H4 (cell line): ENCODE data around the gene AGR3. TPM values are rescaled to one million over a fixed set of nuclear protein-coding genes. Genes with fewer than 3 reads are reported as not detected.

Experiments used
- DNase-seq: peaks from one replicate; pipeline ENCODE4 v3.0.0-alpha.2; 2015; ENCODE audit warnings: low spot score
- total RNA-seq: library from RNA; depleted of rRNA; stranded (reverse); fragments of >200 nt; shearing (Covaris generic); gene quantifications from 2 replicates; pipeline ENCODE4 v1.2.3, GENCODE V29; 2014; rRNA removed

AGR3 gene
- total RNA-seq, 1 experiment from 2014 or later, result not detected

DNA sequence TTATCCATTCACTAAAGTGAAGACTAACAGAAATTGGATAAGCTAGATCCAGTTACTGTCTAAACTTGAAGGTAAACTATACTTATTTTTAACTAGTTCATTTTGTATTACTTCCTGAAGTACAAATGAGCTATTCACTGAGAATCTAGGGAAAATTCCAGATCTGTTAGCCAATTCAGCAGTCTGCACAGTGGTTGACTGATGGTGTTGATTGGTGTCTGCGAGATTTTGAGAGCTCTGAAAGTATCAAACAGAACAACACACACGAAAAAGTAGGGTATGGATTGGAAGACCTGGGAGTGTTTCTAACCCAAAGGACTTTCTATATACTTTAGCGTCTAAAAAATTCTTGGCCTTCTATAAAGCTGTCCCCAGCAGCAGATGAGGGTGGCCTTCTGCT is 43.4 kb downstream of the AGR3 start:
- no peak for DNase-seq

DNA sequence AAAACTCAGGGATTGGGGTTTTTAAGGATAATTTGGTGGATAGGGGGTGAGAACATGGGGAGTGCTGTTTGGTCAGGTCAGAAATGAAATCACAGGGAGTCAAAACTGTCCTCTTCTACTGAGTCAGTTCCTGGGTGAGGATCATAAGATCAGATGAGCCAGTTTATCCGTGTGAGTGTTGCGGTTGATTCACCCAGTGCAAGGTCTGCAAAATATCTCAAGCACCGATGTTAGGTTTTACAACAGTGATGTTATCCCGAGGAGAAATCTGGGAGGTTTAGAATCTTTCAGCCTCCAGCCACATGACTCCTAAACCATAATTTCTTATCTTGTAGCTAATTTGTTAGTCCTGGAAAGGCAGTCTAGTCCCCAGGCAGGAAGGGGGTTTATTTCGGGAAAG is 45.3 kb downstream of the AGR3 start:
- DNase-seq, result no peak

DNA sequence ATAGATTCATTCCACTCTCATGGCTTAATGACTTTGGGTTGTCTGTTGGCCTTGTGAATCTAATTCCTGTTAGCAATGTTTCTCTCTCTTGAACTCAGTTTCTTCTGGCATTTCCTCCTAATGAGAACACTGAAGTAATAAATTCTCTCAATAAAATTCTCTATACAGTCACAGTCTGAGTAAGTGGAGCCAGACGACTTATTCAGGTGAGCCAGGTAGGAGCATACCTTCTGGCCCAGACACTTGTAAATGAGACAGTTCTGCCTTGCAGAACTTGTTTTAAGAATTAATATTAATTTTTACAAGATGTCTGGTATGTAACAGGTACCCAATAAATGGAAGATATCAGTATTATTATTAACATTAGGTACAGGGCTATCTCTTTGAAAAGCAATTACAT is 48.4 kb downstream of the AGR3 start:
- no peak for DNase-seq

DNA sequence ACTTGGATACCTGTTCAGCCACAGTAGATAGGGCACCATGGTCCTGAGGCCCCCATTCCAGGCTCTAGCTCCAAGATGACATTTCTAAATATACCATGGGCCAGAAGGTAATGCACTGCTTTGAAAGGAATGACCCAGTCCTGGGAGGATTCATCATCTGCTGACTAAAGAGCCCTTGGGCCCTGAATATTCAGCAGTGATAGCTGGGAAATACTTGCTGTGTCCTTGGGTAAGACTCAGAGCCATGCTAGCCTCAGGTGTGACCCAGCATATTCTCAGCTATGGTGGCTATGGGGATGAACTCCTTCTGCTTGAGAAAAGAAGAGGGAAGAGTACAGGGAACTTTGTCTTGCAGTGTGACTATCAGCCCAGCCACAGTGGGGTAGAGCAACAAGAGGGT is 55.7 kb downstream of the AGR3 start:
- no peak for DNase-seq

DNA sequence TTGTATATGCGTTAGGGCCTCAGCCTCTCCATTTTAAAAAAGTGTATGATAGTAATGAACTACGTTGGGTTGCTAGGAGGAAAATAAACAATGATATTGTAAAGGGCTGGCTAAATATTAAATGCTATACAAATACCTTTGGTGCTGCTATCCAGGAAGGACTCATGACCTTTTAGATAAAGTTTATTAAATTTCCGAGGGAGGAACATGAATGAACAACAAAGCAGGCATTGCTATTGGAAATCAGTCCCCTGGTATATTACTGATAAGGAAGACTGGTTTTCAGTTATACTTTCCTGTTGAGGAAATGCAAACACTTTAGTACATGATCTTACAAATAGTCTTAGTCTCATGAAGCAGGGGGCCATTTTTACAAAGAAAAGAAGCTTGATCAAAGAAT is 59.8 kb downstream of the AGR3 start:
- no peak for DNase-seq

DNA sequence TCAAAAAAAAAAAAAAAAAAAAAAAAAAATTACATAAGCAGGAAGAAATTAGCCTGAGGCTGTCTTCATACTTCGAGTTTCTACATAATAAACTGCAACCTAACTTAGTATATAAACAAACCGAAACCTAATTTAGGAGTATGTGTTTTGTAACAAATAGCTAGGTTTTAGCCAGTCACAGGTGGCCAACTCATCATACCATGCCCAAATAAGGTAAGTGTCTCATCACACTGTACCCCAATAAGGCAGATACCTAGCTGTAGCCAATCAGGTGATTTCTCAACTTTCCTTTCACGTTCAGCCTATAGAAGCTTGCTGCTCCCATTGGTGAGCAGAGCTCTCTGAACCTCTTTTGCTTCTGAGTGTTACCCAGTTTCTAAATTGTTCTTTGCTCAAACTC is 63.1 kb downstream of the AGR3 start:
- peak; percentile 51 for DNase-seq

DNA sequence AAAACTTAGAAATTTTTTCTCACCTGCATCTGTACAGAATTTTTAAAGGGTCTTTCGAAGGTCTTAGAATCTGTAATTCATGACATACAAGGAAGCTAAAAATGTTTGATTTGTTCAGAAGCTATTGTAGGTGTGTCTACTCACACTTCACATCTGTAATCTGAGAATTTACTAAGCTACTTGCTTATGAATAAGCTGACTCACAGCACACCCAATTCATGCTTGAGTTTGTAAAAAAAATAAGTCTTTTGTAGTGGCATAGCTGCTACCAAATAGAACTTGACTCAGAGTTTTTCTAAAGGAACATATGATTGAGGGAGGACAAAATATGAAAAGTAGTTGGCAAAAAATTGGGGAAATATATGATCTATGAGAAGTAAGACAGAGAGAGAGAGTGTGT is 64.2 kb downstream of the AGR3 start:
- DNase-seq, result peak; percentile 76

DNA sequence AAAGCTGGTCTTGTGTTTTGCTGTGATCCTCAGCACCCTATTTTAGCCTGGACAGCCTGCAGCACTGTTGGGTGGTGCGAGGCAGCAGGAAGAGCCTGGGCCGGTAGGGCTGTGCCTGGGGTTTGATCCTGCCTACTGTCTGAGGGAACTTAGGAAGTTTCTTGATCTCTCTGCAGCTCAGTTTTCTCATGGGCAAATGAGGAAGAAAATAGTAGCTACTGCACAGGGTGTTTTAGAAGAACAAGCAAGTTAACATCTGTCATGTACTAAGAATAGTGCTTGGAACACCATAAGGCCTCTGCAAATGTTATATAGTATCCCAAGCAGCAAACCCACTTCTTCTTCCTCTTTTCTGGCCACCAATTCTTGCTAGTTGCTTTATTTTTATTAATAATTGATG is 65.0 kb downstream of the AGR3 start:
- no peak for DNase-seq

DNA sequence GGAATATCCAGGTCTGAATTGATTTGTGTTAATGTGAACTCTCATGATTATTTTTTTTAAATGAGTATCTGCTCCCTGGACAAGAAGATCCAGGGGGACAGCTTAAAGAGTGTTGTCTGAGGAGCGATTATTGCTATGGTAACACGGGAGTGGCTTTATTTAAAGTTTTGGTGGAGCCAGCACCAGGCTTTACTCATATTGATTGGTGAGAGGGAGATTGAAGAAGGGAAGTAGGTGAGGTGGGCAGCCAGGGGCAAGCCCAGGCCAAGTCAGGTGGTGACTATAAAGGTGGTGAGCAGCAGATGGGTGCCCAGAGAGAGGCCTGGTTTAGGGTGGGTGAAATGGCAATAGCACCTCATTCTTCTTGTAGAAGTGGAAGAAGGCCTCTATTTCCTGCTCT is 66.8 kb downstream of the AGR3 start:
- no peak for DNase-seq

DNA sequence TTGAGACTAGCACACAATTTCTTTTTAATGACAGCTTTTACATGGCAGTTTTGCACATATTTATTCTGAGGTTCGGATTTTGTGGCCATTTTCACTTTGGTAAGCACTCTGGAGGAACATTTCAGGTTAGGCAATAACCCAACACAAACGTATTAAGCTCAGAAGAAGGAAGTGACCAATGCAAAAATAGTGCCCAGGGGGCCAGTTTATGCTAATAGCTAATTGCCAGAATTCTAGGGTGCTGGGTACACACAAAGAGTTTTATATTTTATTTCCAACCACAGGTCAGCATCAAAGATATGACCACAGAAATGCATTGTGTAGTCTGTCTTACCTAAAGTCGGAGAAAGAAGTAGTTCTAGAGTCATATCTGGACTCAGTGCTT is 68.6 kb downstream of the AGR3 start:
- no peak for DNase-seq

DNA sequence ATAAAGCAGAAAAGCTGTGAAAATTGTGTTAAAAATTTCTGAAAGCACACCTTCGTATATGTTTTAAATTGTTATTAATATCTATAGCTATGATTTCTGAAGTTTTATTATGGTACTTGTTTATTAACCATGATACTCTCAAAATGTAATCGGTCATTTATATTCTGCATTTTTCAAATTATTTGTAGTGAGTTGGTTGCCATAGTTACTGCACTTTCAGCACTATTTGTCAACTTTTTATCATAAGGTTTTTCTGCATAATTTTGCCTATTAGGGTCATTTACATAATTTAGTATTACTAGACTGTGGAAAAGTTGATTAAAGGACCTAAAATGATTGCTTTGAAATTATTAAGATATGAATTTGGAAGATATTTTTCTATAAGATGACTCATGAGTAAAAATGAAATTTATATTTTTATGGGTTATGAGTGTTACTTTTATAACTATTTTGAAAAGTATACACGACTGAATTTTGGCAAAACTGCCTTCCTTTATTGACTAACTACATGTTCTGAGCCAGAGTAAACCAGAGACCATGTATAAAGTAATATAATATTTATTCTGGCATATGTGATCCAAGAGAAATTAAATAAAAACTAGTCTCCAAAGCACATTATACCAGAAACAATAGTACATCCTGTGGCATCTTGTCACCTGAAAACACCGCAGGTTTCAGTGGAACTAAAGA is 69.1 kb downstream of the AGR3 start:
- no peak for DNase-seq

DNA sequence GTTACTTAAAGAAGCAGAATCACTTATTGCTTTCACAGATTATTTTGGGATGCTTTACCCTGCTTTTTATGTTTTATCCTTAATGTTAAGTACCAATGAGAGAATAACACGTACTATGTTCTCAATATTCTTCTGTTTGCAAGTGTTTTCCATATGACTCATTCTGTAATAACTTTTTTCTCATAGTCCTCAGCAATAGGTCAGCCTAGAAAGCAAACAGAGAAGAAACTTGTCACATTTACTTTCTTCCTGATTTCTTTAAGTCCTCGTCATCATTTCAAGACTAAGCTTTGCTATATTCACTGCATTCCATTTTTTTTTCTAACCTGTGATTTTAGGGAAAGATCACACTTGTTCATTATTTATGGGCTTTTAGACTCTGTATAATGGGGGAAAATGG is 70.2 kb downstream of the AGR3 start:
- peak; percentile 37 for DNase-seq

DNA sequence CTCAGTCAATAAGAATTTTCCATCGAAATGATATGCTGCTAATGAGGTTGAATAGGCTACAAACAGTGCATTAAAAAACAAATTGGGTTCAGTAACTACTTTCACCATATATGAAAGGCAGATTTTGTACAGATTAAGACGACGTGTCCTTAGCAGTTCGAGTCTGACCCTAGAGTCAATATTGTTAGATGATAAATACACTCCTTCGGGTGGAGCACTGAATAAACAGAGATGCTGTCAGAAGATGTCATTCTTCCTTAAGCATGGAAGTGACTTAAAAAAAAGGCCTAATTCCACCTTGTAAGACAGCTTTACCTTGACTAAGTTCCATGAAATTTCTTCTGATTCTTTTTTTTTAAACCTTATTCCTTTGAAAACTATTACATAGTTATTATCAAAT is 71.2 kb downstream of the AGR3 start:
- no peak for DNase-seq

DNA sequence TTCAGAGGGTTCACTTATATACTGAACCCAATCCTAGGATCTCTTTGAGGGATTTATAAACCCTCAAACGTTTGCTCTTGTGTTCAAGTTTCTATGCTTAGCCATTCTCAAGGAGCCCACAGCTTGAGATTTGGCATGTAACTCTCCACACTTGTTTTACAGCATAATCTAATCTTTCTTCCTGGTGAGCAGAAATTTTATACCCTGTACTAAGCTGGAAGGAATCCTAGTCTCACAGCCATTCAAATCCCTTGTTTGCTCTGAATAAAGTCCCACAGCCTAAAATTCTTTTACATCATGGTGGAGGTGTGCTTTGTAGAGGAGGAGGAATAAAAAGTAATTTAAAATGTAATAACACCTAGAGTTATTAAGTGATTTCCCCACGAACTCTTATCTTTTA is 71.7 kb downstream of the AGR3 start:
- DNase-seq, result no peak

Other genes starting within 250 kb of the AGR3 start
- gene ANKMY2, start 236.2 kb downstream of the AGR3 start, total RNA-seq, result 46.8 and 56.6 TPM in 2 replicates
- gene BZW2, start 235.8 kb downstream of the AGR3 start, total RNA-seq, result 265 and 341 TPM in 2 replicates
- 55.0 and 80.5 TPM in 2 replicates for gene TSPAN13, start 128.2 kb downstream of the AGR3 start, total RNA-seq
- not detected in 2 replicates for gene AGR2, start 77.0 kb downstream of the AGR3 start, total RNA-seq